HCT116 (cell line): ENCODE data around the gene CCDC117. TPM values are rescaled to one million over a fixed set of nuclear protein-coding genes. Genes with fewer than 3 reads are reported as not detected.

Experiments used
- ATAC-seq: fragments of 200-7000 bp; cut with Tn5 transposase; 2 replicates; pipeline ENCODE4 v1.9.1; 2020; ENCODE audit warnings: mild to moderate bottlenecking, moderate library complexity
- BruUV-seq: library from RNA; stranded (reverse); fragments of 400-500 nt; replicated peaks from 2 replicates; lab custom pipeline; 2021; lab: Mats Ljungman, UMichigan
- CTCF ChIA-PET: fragments of 300-600 bp; sonication (Branson Sonifier 250); formaldehyde crosslinking; loops from one replicate; lab custom pipeline; 2021; ENCODE audit warnings: antibody characterized with exemption; lab: Charles Lee
- POLR2A ChIA-PET: fragments of 300-600, 350-600 bp; sonication (Branson Sonifier 250); formaldehyde crosslinking; loops from one replicate; lab custom pipeline; 2021; ENCODE audit warnings: antibody characterized with exemption; lab: Charles Lee
- RAD21 ChIA-PET, 2 experiments: fragments of 300-600 bp; sonication (Branson Sonifier 250); formaldehyde crosslinking; loops; one replicate each; lab custom pipeline; 2023; ENCODE audit warnings: low total read pairs in 2 of 2; ENCODE audit not compliant: uncharacterized antibody in 2 of 2, unreplicated experiment in 2 of 2, low non-redundant PET in 1 of 2; lab: Charles Lee
- DNase-seq: peaks from one replicate; pipeline ENCODE4 v3.0.0-alpha.2; 2010; ENCODE audit warnings: low read depth, low spot score
- H2AFZ ChIP-seq: fragments of 200-600 bp; shearing (Covaris generic), sonication (generic); 2 replicates; pipeline ENCODE4 v1.6.1; 2017; ENCODE audit warnings: low read depth, mixed run types, mixed read lengths, antibody characterized with exemption, low read length; ENCODE audit not compliant: poor library complexity, severe bottlenecking
- H3K27ac ChIP-seq: 2 replicates; pipeline ENCODE4 v1.5.1; 2012; ENCODE audit warnings: low read depth, low read length
- H3K27me3 ChIP-seq: fragments of 200-600 bp; sonication (generic); 2 replicates; pipeline ENCODE4 v1.6.1; 2016; ENCODE audit warnings: mixed run types, low read length, mixed read lengths; ENCODE audit not compliant: insufficient read depth
- H3K36me3 ChIP-seq, 2 experiments: fragments of 200-500 bp in 1 of 2; fragments of 200-600 bp in 1 of 2; sonication (Bioruptor generic) in 1 of 2; sonication (generic) in 1 of 2; 2 replicates each; pipeline versions ENCODE4 v1.5.1 to v1.6.1; 2014 to 2016; ENCODE audit warnings: low read length in 2 of 2, inconsistent platforms in 1 of 2, mixed read lengths in 1 of 2, mixed run types in 1 of 2; ENCODE audit not compliant: insufficient read depth in 2 of 2, control insufficient read depth in 1 of 2
- H3K4me1 ChIP-seq, 2 experiments: fragments of 200-600 bp in 1 of 2; sonication (generic) in 1 of 2; 2 replicates each; pipeline versions ENCODE4 v1.5.1 to v1.6.1; 2012 to 2017; ENCODE audit warnings: low read length in 2 of 2, inconsistent platforms in 1 of 2, mild to moderate bottlenecking in 1 of 2, mixed read lengths in 1 of 2, mixed run types in 1 of 2, moderate library complexity in 1 of 2; ENCODE audit not compliant: insufficient read depth in 2 of 2, control insufficient read depth in 1 of 2
- H3K4me2 ChIP-seq: fragments of 200-600 bp; sonication (generic); 2 replicates; pipeline ENCODE4 v1.6.1; 2017; ENCODE audit warnings: mixed run types, low read length, mixed read lengths
- H3K4me3 ChIP-seq, 2 experiments: fragments of 200-600 bp in 1 of 2; sonication (generic) in 1 of 2; replicated peaks in 1 of 2; 2 replicates each; pipeline ENCODE4 v1.5.1; 2011 to 2016; ENCODE audit warnings: low read length in 2 of 2, control low read depth in 1 of 2, low read depth in 1 of 2, mild to moderate bottlenecking in 1 of 2, mixed read lengths in 1 of 2, mixed run types in 1 of 2
- H3K79me2 ChIP-seq: fragments of 200-600 bp; sonication (generic); 2 replicates; pipeline ENCODE4 v1.6.1; 2017; ENCODE audit warnings: mild to moderate bottlenecking, mixed run types, low read length, moderate library complexity, mixed read lengths; ENCODE audit not compliant: insufficient read depth
- H3K9ac ChIP-seq: fragments of 200-600 bp; sonication (generic); 2 replicates; pipeline ENCODE4 v1.6.1; 2016; ENCODE audit warnings: low read length, mixed read lengths
- H3K9me2 ChIP-seq: fragments of 200-600 bp; sonication (generic), shearing (Covaris generic); 2 replicates; pipeline ENCODE4 v1.6.1; 2017; ENCODE audit warnings: mixed run types, mild to moderate bottlenecking, moderate library complexity; ENCODE audit not compliant: insufficient read depth
- H3K9me3 ChIP-seq, 2 experiments: fragments of 200-500 bp in 1 of 2; fragments of 200-600 bp in 1 of 2; sonication (Bioruptor generic) in 1 of 2; sonication (generic) in 1 of 2; 2 replicates each; pipeline ENCODE4 v1.6.1; 2014 to 2017; ENCODE audit warnings: low read length in 2 of 2, mixed read lengths in 2 of 2, inconsistent platforms in 1 of 2, low read depth in 1 of 2, mild to moderate bottlenecking in 1 of 2, mixed run types in 1 of 2, moderate library complexity in 1 of 2; ENCODE audit not compliant: control insufficient read depth in 1 of 2, insufficient read depth in 1 of 2
- H4K20me1 ChIP-seq: fragments of 200-600 bp; sonication (generic), shearing (Covaris generic); 2 replicates; pipeline ENCODE4 v1.6.1; 2017; ENCODE audit warnings: mixed run types, mild to moderate bottlenecking, moderate library complexity; ENCODE audit not compliant: insufficient read depth
- CBX3 ChIP-seq: IDR thresholded peaks from 2 replicates; pipeline ENCODE4 v1.6.1; 2012; ENCODE audit warnings: low read depth
- CEBPB ChIP-seq: IDR thresholded peaks from 2 replicates; pipeline ENCODE4 v1.6.1; 2012; ENCODE audit warnings: low read depth
- EGR1 ChIP-seq: IDR thresholded peaks from 2 replicates; pipeline ENCODE4 v1.6.1; 2012; ENCODE audit warnings: low read depth
- ELF1 ChIP-seq: IDR thresholded peaks from 2 replicates; pipeline ENCODE4 v1.6.1; 2012; ENCODE audit warnings: low read depth, borderline replicate concordance
- EZH2 ChIP-seq: fragments of 200-600 bp; sonication (generic); IDR thresholded peaks from 2 replicates; pipeline ENCODE4 v1.6.1; 2017; ENCODE audit warnings: antibody characterized with exemption, mixed run types
- EZH2phosphoT487 ChIP-seq: fragments of 200-600 bp; IDR thresholded peaks from 2 replicates; pipeline ENCODE4 v1.6.1; 2018; ENCODE audit warnings: antibody characterized with exemption, borderline replicate concordance
- JUND ChIP-seq: IDR thresholded peaks from 2 replicates; pipeline ENCODE4 v1.6.1; 2012
- POLR2A ChIP-seq: IDR thresholded peaks from 2 replicates; pipeline ENCODE4 v1.7.0; 2011; ENCODE audit warnings: borderline replicate concordance; ENCODE audit not compliant: insufficient read depth, insufficient read length; ENCODE audit errors: extremely low read depth
- POLR2AphosphoS5 ChIP-seq: IDR thresholded peaks from 2 replicates; pipeline ENCODE4 v1.6.1; 2011; ENCODE audit warnings: mild to moderate bottlenecking, low read depth, low read length, moderate library complexity
- SIN3A ChIP-seq: IDR thresholded peaks from 2 replicates; pipeline ENCODE4 v1.6.1; 2012; ENCODE audit warnings: low read depth
- SP1 ChIP-seq: IDR thresholded peaks from 2 replicates; pipeline ENCODE4 v1.6.1; 2012; ENCODE audit warnings: low read depth
- SRF ChIP-seq: IDR thresholded peaks from 2 replicates; pipeline ENCODE4 v1.6.1; 2012; ENCODE audit warnings: low read depth
- TCF7L2 ChIP-seq: IDR thresholded peaks from 2 replicates; pipeline ENCODE4 v1.7.0; 2011; ENCODE audit warnings: borderline replicate concordance, inconsistent platforms; ENCODE audit not compliant: insufficient read depth, insufficient read length; ENCODE audit errors: extremely low read depth
- YY1 ChIP-seq: IDR thresholded peaks from 2 replicates; pipeline ENCODE4 v1.6.1; 2011; ENCODE audit warnings: low read length, low read depth, moderate library complexity, mild to moderate bottlenecking; ENCODE audit not compliant: insufficient replicate concordance; ENCODE audit errors: extremely low read depth
- ZFX ChIP-seq: fragments of 450-650 bp; IDR thresholded peaks from 2 replicates; pipeline ENCODE4 v1.6.1; 2017
- ZNF274 ChIP-seq: fragments of 200-500 bp; sonication (Bioruptor generic); IDR thresholded peaks from 2 replicates; pipeline ENCODE4 v1.6.1; 2014; ENCODE audit warnings: mild to moderate bottlenecking, low read depth, low read length, inconsistent platforms
- intact Hi-C: fragments of 100-400 bp; cut with micrococcal nuclease; formaldehyde crosslinking; loops from 2 replicates; pipeline ENCODE4 v1.10.0; 2022
- total RNA-seq: library from RNA; stranded (reverse); gene quantifications from one replicate; pipeline ENCODE4 v1.2.1, GENCODE V29; 2021; ENCODE audit not compliant: unreplicated experiment
- TF ChIP-seq, protein P1 (sequence below): IDR thresholded peaks from 2 replicates; pipeline ENCODE4 v1.6.1; 2012; ENCODE audit warnings: low read depth
- TF ChIP-seq, protein P2 (sequence below), 3 experiments: fragments of 200-600 bp in 1 of 3; sonication (generic) in 1 of 3; IDR thresholded peaks in 2 of 3; conservative IDR thresholded peaks in 1 of 3; 2 replicates each; pipeline ENCODE4 v1.5.1; 2012 to 2017; ENCODE audit warnings: low read depth in 2 of 3, low read length in 2 of 3, antibody characterized with exemption in 1 of 3, borderline replicate concordance in 1 of 3, control low read depth in 1 of 3, mild to moderate bottlenecking in 1 of 3, mixed read lengths in 1 of 3, mixed run types in 1 of 3, moderate library complexity in 1 of 3; ENCODE audit not compliant: insufficient read depth in 1 of 3
- TF ChIP-seq, protein P3 (sequence below): IDR thresholded peaks from 2 replicates; pipeline ENCODE4 v1.6.1; 2011; ENCODE audit warnings: mild to moderate bottlenecking, low read length, moderate library complexity; ENCODE audit not compliant: insufficient replicate concordance; ENCODE audit errors: extremely low read depth

CCDC117 gene
- total RNA-seq, 1 experiment from 2014 or later = 22.1 TPM

DNA sequence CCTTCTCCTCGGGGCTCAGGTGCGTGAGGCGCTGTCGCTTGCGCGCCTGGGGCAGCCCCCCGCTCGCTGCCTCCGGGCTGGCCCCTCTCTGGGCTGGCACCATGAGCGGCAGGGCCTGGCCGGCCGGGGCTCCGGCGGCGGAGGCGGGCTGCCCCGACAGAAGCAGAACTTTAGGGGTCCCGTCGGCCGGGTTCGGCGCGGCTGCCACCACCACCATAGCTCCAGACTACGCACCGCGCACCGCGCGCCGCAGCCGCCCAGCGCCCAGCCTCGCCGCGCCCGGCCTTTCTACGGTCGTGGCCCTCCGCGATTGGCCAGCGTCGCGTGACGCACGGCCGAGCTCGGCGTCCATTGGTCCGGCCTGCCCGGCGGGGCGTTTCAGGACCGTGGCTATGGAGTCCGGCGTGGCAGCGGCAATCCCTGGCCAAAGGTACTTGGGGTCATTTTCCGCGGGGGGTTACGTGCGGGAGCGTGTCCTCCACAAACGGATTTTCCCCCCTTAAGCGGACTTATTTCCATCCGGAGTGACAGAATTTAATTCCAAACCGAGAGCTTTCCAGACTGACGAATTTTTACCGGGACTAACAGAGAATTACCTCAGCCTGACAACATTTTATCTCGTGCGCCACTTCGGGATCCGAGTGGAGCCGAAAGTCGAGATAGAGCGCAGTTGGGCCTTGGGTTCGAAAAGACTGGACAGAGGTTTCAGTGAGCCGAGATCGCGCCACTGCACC lies 28.0 kb downstream of the CCDC117 start, which contains the start of gene XBP1:
TSS of gene XBP1 (minus strand) at position 262 of the 734 bp plus-strand sequence.
- H3K79me2 ChIP-seq = peaks cover 63% of the 10 kb centered on the region
- ATAC-seq (peak; percentile 97), DNase-seq (peak; percentile 79)
- no peaks in the 10 kb centered on the region for H3K27me3 ChIP-seq
- H3K9me2 ChIP-seq = no peaks in the 10 kb centered on the region
- ChIA-PET CTCF (interaction anchor here (4.1 kb wide), 1 partner anchor 240 kb away, joined by 14 read pairs; no protein-coding TSS in a partner anchor), POLR2A (interaction anchor here (0.9 to 2.7 kb wide), 13 partner anchors 8 to 240 kb away, joined by 3 to 11 read pairs (median 6); no protein-coding TSS in a partner anchor), RAD21 (interaction anchor here in 1 of 2 experiments (1.3 kb wide), 1 partner anchor 240 kb away, joined by 3 read pairs; no protein-coding TSS in a partner anchor)
- H3K36me3 ChIP-seq = peaks cover 18 to 25% of the 10 kb centered on the region in 2 experiments
- peak within 1 kb of the TSS; percentile 40 for H2AFZ ChIP-seq
- BruUV-seq = TSS peak; percentile 83
- H3K4me3 ChIP-seq = peak within 1 kb of the TSS; percentile 91 to 95
- peaks cover 7% of the 10 kb centered on the region; the same call in 1 of the 2 replicates for H4K20me1 ChIP-seq
- no peaks in the 10 kb centered on the region for H3K9me3 ChIP-seq
- intact Hi-C loops = no loop called here
- H3K9ac ChIP-seq = peak within 1 kb of the TSS; percentile 94
- peak within 1 kb of the TSS; percentile 83 for H3K4me2 ChIP-seq
- H3K4me1 ChIP-seq = peaks cover 7 to 20% of the 10 kb centered on the region in 2 experiments
- H3K27ac ChIP-seq = peak within 1 kb of the TSS; percentile 82
- TF ChIP-seq CEBPB (no peak), YY1 (no peak), POLR2A (peak; percentile 96), JUND (no peak), EGR1 (no peak), CBX3 (peak; percentile 24; the same call in 1 of the 2 replicates), TCF7L2 (no peak), EZH2 (no peak), SP1 (peak; percentile 70), POLR2AphosphoS5 (peak; percentile 87), SIN3A (peak; percentile 91), ZNF274 (no peak), SRF (no peak), ZFX (peak; percentile 77), EZH2phosphoT487 (no peak), ELF1 (no peak)
- TF ChIP-seq, protein P1, sequence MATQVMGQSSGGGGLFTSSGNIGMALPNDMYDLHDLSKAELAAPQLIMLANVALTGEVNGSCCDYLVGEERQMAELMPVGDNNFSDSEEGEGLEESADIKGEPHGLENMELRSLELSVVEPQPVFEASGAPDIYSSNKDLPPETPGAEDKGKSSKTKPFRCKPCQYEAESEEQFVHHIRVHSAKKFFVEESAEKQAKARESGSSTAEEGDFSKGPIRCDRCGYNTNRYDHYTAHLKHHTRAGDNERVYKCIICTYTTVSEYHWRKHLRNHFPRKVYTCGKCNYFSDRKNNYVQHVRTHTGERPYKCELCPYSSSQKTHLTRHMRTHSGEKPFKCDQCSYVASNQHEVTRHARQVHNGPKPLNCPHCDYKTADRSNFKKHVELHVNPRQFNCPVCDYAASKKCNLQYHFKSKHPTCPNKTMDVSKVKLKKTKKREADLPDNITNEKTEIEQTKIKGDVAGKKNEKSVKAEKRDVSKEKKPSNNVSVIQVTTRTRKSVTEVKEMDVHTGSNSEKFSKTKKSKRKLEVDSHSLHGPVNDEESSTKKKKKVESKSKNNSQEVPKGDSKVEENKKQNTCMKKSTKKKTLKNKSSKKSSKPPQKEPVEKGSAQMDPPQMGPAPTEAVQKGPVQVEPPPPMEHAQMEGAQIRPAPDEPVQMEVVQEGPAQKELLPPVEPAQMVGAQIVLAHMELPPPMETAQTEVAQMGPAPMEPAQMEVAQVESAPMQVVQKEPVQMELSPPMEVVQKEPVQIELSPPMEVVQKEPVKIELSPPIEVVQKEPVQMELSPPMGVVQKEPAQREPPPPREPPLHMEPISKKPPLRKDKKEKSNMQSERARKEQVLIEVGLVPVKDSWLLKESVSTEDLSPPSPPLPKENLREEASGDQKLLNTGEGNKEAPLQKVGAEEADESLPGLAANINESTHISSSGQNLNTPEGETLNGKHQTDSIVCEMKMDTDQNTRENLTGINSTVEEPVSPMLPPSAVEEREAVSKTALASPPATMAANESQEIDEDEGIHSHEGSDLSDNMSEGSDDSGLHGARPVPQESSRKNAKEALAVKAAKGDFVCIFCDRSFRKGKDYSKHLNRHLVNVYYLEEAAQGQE = no peak
- TF ChIP-seq, protein P2, sequence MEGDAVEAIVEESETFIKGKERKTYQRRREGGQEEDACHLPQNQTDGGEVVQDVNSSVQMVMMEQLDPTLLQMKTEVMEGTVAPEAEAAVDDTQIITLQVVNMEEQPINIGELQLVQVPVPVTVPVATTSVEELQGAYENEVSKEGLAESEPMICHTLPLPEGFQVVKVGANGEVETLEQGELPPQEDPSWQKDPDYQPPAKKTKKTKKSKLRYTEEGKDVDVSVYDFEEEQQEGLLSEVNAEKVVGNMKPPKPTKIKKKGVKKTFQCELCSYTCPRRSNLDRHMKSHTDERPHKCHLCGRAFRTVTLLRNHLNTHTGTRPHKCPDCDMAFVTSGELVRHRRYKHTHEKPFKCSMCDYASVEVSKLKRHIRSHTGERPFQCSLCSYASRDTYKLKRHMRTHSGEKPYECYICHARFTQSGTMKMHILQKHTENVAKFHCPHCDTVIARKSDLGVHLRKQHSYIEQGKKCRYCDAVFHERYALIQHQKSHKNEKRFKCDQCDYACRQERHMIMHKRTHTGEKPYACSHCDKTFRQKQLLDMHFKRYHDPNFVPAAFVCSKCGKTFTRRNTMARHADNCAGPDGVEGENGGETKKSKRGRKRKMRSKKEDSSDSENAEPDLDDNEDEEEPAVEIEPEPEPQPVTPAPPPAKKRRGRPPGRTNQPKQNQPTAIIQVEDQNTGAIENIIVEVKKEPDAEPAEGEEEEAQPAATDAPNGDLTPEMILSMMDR (IDR thresholded peaks at IDR 0.05 in 2 of 3, conservative IDR thresholded peaks at IDR 0.05 in 1 of 3; ENCODE audit: borderline replicate concordance in 1 of 3, insufficient read depth in 1 of 3, low read depth in 2 of 3, low read length in 2 of 3) = no peak
- TF ChIP-seq, protein P3, sequence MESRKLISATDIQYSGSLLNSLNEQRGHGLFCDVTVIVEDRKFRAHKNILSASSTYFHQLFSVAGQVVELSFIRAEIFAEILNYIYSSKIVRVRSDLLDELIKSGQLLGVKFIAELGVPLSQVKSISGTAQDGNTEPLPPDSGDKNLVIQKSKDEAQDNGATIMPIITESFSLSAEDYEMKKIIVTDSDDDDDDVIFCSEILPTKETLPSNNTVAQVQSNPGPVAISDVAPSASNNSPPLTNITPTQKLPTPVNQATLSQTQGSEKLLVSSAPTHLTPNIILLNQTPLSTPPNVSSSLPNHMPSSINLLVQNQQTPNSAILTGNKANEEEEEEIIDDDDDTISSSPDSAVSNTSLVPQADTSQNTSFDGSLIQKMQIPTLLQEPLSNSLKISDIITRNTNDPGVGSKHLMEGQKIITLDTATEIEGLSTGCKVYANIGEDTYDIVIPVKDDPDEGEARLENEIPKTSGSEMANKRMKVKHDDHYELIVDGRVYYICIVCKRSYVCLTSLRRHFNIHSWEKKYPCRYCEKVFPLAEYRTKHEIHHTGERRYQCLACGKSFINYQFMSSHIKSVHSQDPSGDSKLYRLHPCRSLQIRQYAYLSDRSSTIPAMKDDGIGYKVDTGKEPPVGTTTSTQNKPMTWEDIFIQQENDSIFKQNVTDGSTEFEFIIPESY = no peak
